Ishikawa (cell line): ENCODE data around the gene SASH1.

Experiments used
- CEBPB ChIP-seq: IDR thresholded peaks from 2 replicates; pipeline ENCODE4 v1.6.1; 2012
- EGR1 ChIP-seq: IDR thresholded peaks from 2 replicates; pipeline ENCODE4 v1.6.1; 2012
- EP300 ChIP-seq: IDR thresholded peaks from 2 replicates; pipeline ENCODE4 v1.6.1; 2012; ENCODE audit warnings: borderline replicate concordance
- NFIC ChIP-seq: IDR thresholded peaks from 2 replicates; pipeline ENCODE4 v1.6.1; 2012
- RAD21 ChIP-seq: IDR thresholded peaks from 2 replicates; pipeline ENCODE4 v1.6.1; 2012; ENCODE audit warnings: low read depth
- TCF12 ChIP-seq: IDR thresholded peaks from 2 replicates; pipeline ENCODE4 v1.6.1; 2012; ENCODE audit warnings: low read depth
- YY1 ChIP-seq: IDR thresholded peaks from 2 replicates; pipeline ENCODE4 v1.6.1; 2012; ENCODE audit warnings: low read depth
- TF ChIP-seq, protein P1 (sequence below): IDR thresholded peaks from 2 replicates; pipeline ENCODE4 v1.6.1; 2012; ENCODE audit warnings: low read depth, mild to moderate bottlenecking

DNA sequence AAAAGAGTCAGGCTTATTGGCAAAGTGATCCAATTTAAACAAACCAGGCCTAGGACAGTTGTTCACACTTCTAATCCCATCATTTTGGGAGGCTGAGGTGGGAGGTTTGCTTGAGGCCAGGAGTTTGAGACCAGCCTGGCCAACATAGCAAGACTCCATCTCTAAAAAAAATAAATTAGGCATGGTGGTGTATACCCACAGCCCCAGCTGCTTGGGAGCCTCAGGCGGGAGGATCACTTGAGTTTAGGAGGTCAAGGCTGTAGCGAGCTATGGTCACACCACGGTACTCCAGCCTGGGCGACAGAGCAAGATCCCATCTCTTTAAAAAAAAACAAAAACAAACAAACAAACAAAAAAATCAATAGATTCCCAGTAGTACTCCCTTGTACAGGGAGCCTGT lies 86.8 kb downstream of the SASH1 start:
- TF ChIP-seq, protein P1, sequence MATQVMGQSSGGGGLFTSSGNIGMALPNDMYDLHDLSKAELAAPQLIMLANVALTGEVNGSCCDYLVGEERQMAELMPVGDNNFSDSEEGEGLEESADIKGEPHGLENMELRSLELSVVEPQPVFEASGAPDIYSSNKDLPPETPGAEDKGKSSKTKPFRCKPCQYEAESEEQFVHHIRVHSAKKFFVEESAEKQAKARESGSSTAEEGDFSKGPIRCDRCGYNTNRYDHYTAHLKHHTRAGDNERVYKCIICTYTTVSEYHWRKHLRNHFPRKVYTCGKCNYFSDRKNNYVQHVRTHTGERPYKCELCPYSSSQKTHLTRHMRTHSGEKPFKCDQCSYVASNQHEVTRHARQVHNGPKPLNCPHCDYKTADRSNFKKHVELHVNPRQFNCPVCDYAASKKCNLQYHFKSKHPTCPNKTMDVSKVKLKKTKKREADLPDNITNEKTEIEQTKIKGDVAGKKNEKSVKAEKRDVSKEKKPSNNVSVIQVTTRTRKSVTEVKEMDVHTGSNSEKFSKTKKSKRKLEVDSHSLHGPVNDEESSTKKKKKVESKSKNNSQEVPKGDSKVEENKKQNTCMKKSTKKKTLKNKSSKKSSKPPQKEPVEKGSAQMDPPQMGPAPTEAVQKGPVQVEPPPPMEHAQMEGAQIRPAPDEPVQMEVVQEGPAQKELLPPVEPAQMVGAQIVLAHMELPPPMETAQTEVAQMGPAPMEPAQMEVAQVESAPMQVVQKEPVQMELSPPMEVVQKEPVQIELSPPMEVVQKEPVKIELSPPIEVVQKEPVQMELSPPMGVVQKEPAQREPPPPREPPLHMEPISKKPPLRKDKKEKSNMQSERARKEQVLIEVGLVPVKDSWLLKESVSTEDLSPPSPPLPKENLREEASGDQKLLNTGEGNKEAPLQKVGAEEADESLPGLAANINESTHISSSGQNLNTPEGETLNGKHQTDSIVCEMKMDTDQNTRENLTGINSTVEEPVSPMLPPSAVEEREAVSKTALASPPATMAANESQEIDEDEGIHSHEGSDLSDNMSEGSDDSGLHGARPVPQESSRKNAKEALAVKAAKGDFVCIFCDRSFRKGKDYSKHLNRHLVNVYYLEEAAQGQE: no peak
- TF ChIP-seq YY1: no peak
- no peak for TF ChIP-seq EP300
- no peak for TF ChIP-seq CEBPB
- no peak for TF ChIP-seq NFIC
- TF ChIP-seq RAD21: no peak
- TF ChIP-seq EGR1: no peak
- no peak for TF ChIP-seq TCF12
